Esophagus squamous epithelium (tissue), 5 donors: ENCODE measurements around the gene CENPN. TPM values are rescaled to one million over a fixed set of nuclear protein-coding genes. Genes with fewer than 3 reads are reported as not detected.

Source experiments
- DNase-seq: peaks from one replicate; lab custom pipeline; 2025; lab: John Stamatoyannopoulos, UW
- H3K27ac ChIP-seq, 4 donors: fragments of 200-600 bp; sonication (generic); one replicate each; pipeline ENCODE4 v1.5.1; 2016 to 2019; ENCODE audit warnings: mild to moderate bottlenecking in 1 of 4
- H3K27me3 ChIP-seq, 4 donors: fragments of 200-600 bp; sonication (generic); 1 replicate in 3 of 4; 2 replicates in 1 of 4; pipeline versions ENCODE4 v1.5.1 to v1.6.0; 2017 to 2021; ENCODE audit warnings: antibody characterized with exemption in 1 of 4
- H3K36me3 ChIP-seq, 3 donors: fragments of 200-600 bp; sonication (generic); one replicate each; pipeline ENCODE4 v1.5.1; 2016 to 2019
- H3K4me1 ChIP-seq, 3 donors: fragments of 200-600 bp; sonication (generic); one replicate each; pipeline ENCODE4 v1.5.1; 2017 to 2019
- H3K4me3 ChIP-seq, 4 donors: fragments of 200-600 bp; sonication (generic); 1 replicate in 3 of 4; 2 replicates in 1 of 4; pipeline ENCODE4 v1.5.1; 2016 to 2019; ENCODE audit warnings: mild to moderate bottlenecking in 2 of 4, moderate library complexity in 1 of 4
- H3K9me3 ChIP-seq, 3 donors: fragments of 200-600 bp; sonication (generic); one replicate each; pipeline ENCODE4 v1.5.1; 2016 to 2019
- CTCF ChIP-seq, 6 experiments: fragments of 450-650 bp in 4 of 6; fragments of 200-600 bp in 2 of 6; sonication (generic) in 2 of 6; IDR thresholded peaks; one replicate each; pipeline ENCODE4 v1.5.1; 2016 to 2019; ENCODE audit warnings: antibody characterized with exemption in 6 of 6, mild to moderate bottlenecking in 4 of 6, moderate library complexity in 4 of 6
- POLR2A ChIP-seq, 4 donors: fragments of 450-650 bp; IDR thresholded peaks; one replicate each; pipeline ENCODE4 v1.6.1; 2017; ENCODE audit warnings: antibody characterized with exemption in 4 of 4, mild to moderate bottlenecking in 4 of 4, moderate library complexity in 3 of 4
- WGBS, 2 donors: methylation state at CpG; one replicate each; pipeline ENCODE4 v1.1.5; 2018; 5-methylcytosine and 5-hydroxymethylcytosine counted together
- intact Hi-C: fragments of 100-400 bp; cut with DNase I; formaldehyde crosslinking; loops from one replicate; pipeline ENCODE4 v1.15.0; 2022
- total RNA-seq, 4 donors: library from RNA; depleted of rRNA; stranded (reverse); fragments of >200 nt; gene quantifications; one replicate each; pipeline ENCODE4 v1.1.0, GENCODE V29; 2016
- donor health status: DM: yes; HTN: yes; CAD: no.

The CENPN gene
- total RNA-seq, 4 donors from 2014 or later, result 5.3 to 20.4 (median 16.1) TPM

GRCh38 chr16:80966617-80967016, 40.4 kb upstream of the CENPN start:
- Histone ChIP-seq H3K4me1 (no peaks in the 10 kb centered on the region), H3K27me3 (no peaks in the 10 kb centered on the region), H3K27ac (no peak overlapping the region), H3K36me3 (peaks cover 0 to under 1% (median 0%) of the 10 kb centered on the region in 3 donors), H3K4me3 (no peak overlapping the region), H3K9me3 (no peaks in the 10 kb centered on the region)
- no peak for DNase-seq
- intact Hi-C loops, result no loop called here
- WGBS, 2 donors, result 60 to 88% methylated on average over 4 of the region's 4 CpGs
- TF ChIP-seq POLR2A (IDR thresholded peaks at IDR 0.05) (no peak), CTCF (IDR thresholded peaks at IDR 0.05) (no peak)

- H3K4me3 ChIP-seq, result no peak overlapping the region
- no peak overlapping the region for H3K27ac ChIP-seq
- TF ChIP-seq POLR2A (IDR thresholded peaks at IDR 0.05) (no peak), CTCF (IDR thresholded peaks at IDR 0.05) (no peak)
- no peaks in the 10 kb centered on the region for H3K27me3 ChIP-seq
- H3K36me3 ChIP-seq, result peaks cover 0 to 12% (median 0%) of the 10 kb centered on the region in 3 donors
- no peaks in the 10 kb centered on the region for H3K9me3 ChIP-seq
- intact Hi-C loops, result no loop called here
- DNase-seq, result no peak
- no peaks in the 10 kb centered on the region for H3K4me1 ChIP-seq
- 74 to 93% methylated on average over 4 of the region's 4 CpGs for WGBS, 2 donors
These were observed 38.5 kb upstream of the CENPN start for GRCh38 chr16:80968386-80969113.

GRCh38 chr16:80969114-80969484, 37.9 kb upstream of the CENPN start:
- WGBS, 2 donors, result 98 to 100% methylated on average over 3 of the region's 3 CpGs
- Histone ChIP-seq H3K36me3 (peaks cover 0 to 18% (median 0%) of the 10 kb centered on the region in 3 donors), H3K27me3 (no peaks in the 10 kb centered on the region), H3K4me1 (no peaks in the 10 kb centered on the region), H3K4me3 (no peak overlapping the region), H3K9me3 (no peaks in the 10 kb centered on the region), H3K27ac (no peak overlapping the region)
- no peak for DNase-seq
- intact Hi-C loops, result no loop called here
- TF ChIP-seq CTCF (IDR thresholded peaks at IDR 0.05), result no peak
- TF ChIP-seq POLR2A (IDR thresholded peaks at IDR 0.05), result no peak

GRCh38 chr16:80971819-80972218, 35.2 kb upstream of the CENPN start:
- no peak for TF ChIP-seq CTCF (IDR thresholded peaks at IDR 0.05)
- TF ChIP-seq POLR2A (IDR thresholded peaks at IDR 0.05), result no peak
- H3K36me3 ChIP-seq, result peaks cover 0 to 36% (median 0%) of the 10 kb centered on the region in 3 donors
- intact Hi-C loops, result no loop called here
- no peak overlapping the region for H3K27ac ChIP-seq
- WGBS, 2 donors, result 76 to 77% methylated on average over 2 of the region's 2 CpGs
- H3K27me3 ChIP-seq, result no peaks in the 10 kb centered on the region
- H3K9me3 ChIP-seq, result no peaks in the 10 kb centered on the region
- no peak for DNase-seq
- H3K4me1 ChIP-seq, result peaks cover 0 to 4% (median 0%) of the 10 kb centered on the region in 3 donors
- no peak overlapping the region for H3K4me3 ChIP-seq

GRCh38 chr16:80972611-80973010, 34.4 kb upstream of the CENPN start:
- WGBS, 2 donors, result 78 to 91% methylated on average over 4 of the region's 4 CpGs
- DNase-seq, result no peak

More at GRCh38 chr16:80972611-80973010, 34.4 kb upstream of the CENPN start:
- Histone ChIP-seq H3K4me3 (no peak overlapping the region), H3K27me3 (no peaks in the 10 kb centered on the region), H3K36me3 (peaks cover 0 to 38% (median 0%) of the 10 kb centered on the region in 3 donors), H3K27ac (no peak overlapping the region), H3K4me1 (peaks cover 0 to 4% (median 0%) of the 10 kb centered on the region in 3 donors), H3K9me3 (no peaks in the 10 kb centered on the region)
- intact Hi-C loops, result no loop called here
- TF ChIP-seq POLR2A (IDR thresholded peaks at IDR 0.05) (no peak), CTCF (IDR thresholded peaks at IDR 0.05) (no peak)
